PC-3 (cell line): Measurements from ENCODE around the gene TRPM2. TPM values are rescaled to one million over a fixed set of nuclear protein-coding genes. Genes with fewer than 3 reads are reported as not detected.

ENCODE experiments used
- ATAC-seq: fragments of 200-7000 bp; cut with Tn5 transposase; 2 replicates; pipeline ENCODE4 v1.9.1; 2020; ENCODE audit warnings: mild to moderate bottlenecking, moderate library complexity
- BruUV-seq: library from RNA; stranded (reverse); fragments of 400-500 nt; replicated peaks from 2 replicates; lab custom pipeline; 2021; lab: Mats Ljungman, UMichigan
- CTCF ChIA-PET: fragments of 300-600 bp; sonication (Branson Sonifier 250); formaldehyde crosslinking; loops from one replicate; lab custom pipeline; 2022; ENCODE audit warnings: antibody characterized with exemption; lab: Charles Lee
- POLR2A ChIA-PET: fragments of 300-600 bp; sonication (Branson Sonifier 250); formaldehyde crosslinking; loops from one replicate; lab custom pipeline; 2022; ENCODE audit warnings: antibody characterized with exemption; ENCODE audit not compliant: unreplicated experiment; lab: Charles Lee
- DNase-seq: peaks from one replicate; pipeline ENCODE4 v3.0.0-alpha.2; 2015
- H2AFZ ChIP-seq: fragments of 300-600 bp; sonication (generic); 2 replicates; pipeline ENCODE4 v1.6.0; 2016; ENCODE audit warnings: antibody characterized with exemption, low read length
- H3F3A ChIP-seq: fragments of 300-600 bp; sonication (generic); one replicate; pipeline ENCODE4 v1.6.0; 2017; ENCODE audit warnings: antibody characterized with exemption, low read length, control low read depth, mild to moderate bottlenecking; ENCODE audit not compliant: unreplicated experiment
- H3K27ac ChIP-seq: fragments of 300-600 bp; sonication (generic); 2 replicates; pipeline ENCODE4 v1.5.1; 2016; ENCODE audit warnings: mild to moderate bottlenecking, low read length
- H3K27me3 ChIP-seq: fragments of 300-600 bp; sonication (generic); 2 replicates; pipeline ENCODE4 v1.6.1; 2016; ENCODE audit warnings: low read length, mixed read lengths
- H3K36me3 ChIP-seq: fragments of 300-600 bp; sonication (generic); 2 replicates; pipeline ENCODE4 v1.6.1; 2016; ENCODE audit warnings: low read depth, mixed run types, low read length, mixed read lengths
- H3K4me1 ChIP-seq: fragments of 300-600 bp; sonication (generic); 2 replicates; pipeline ENCODE4 v1.5.1; 2016; ENCODE audit warnings: low read length; ENCODE audit not compliant: insufficient read depth
- H3K4me2 ChIP-seq: fragments of 300-600 bp; sonication (generic); 2 replicates; pipeline ENCODE4 v1.6.0; 2016; ENCODE audit warnings: low read length
- H3K4me3 ChIP-seq: fragments of 300-600 bp; sonication (generic); 2 replicates; pipeline ENCODE4 v1.5.1; 2016; ENCODE audit warnings: mild to moderate bottlenecking, low read length, mixed read lengths
- H3K79me2 ChIP-seq: fragments of 300-600 bp; sonication (generic); 2 replicates; pipeline ENCODE4 v1.6.1; 2017; ENCODE audit warnings: low read length, mixed read lengths
- H3K9ac ChIP-seq: fragments of 300-600 bp; sonication (generic); 2 replicates; pipeline ENCODE4 v1.6.0; 2016; ENCODE audit warnings: mild to moderate bottlenecking, low read length
- H3K9me2 ChIP-seq: fragments of 300-600 bp; sonication (generic); replicated peaks from 2 replicates; pipeline ENCODE4 v1.6.1; 2016; ENCODE audit warnings: mixed run types, low read length, mixed read lengths
- H3K9me3 ChIP-seq: fragments of 300-600 bp; sonication (generic); 2 replicates; pipeline ENCODE4 v1.6.1; 2016; ENCODE audit warnings: low read length, mixed read lengths
- H4K20me1 ChIP-seq: fragments of 300-600 bp; sonication (generic); 2 replicates; pipeline ENCODE4 v1.6.1; 2016; ENCODE audit warnings: low read length, mixed read lengths
- CTCF ChIP-seq: fragments of 300-600 bp; sonication (generic); conservative IDR thresholded peaks from 2 replicates; pipeline ENCODE4 v1.5.1; 2017; ENCODE audit warnings: antibody characterized with exemption, low read depth, mild to moderate bottlenecking, low read length
- EZH2 ChIP-seq: fragments of 300-600 bp; sonication (generic); IDR thresholded peaks from one replicate; pipeline ENCODE4 v1.6.1; 2017; ENCODE audit warnings: antibody characterized with exemption, mild to moderate bottlenecking, low read length; ENCODE audit not compliant: unreplicated experiment
- EZH2phosphoT487 ChIP-seq: fragments of 300-600 bp; sonication (generic); IDR thresholded peaks from 2 replicates; pipeline ENCODE4 v1.6.1; 2018; ENCODE audit warnings: mild to moderate bottlenecking, antibody characterized with exemption, low read length, borderline replicate concordance
- intact Hi-C: fragments of 100-400 bp; cut with micrococcal nuclease; formaldehyde crosslinking; loops from 2 replicates; pipeline ENCODE4 v1.9.0; 2023
- total RNA-seq: library from RNA; depleted of rRNA; stranded (reverse); fragments of >200 nt; gene quantifications from 2 replicates; pipeline ENCODE4 v1.2.3, GENCODE V29; 2014

The TRPM2 gene
- total RNA-seq, 1 experiment from 2014 or later = 50.0 TPM

- Histone ChIP-seq H3F3A (no peaks in the 10 kb centered on the region), H3K4me1 (no peaks in the 10 kb centered on the region), H3K27ac (no peak overlapping the region), H3K9me2 (no peaks in the 10 kb centered on the region), H3K4me2 (no peak overlapping the region), H3K36me3 (no peaks in the 10 kb centered on the region), H3K9ac (no peak overlapping the region), H3K79me2 (no peaks in the 10 kb centered on the region), H3K9me3 (no peaks in the 10 kb centered on the region), H3K4me3 (no peak overlapping the region), H4K20me1 (no peaks in the 10 kb centered on the region), H2AFZ (no peak overlapping the region), H3K27me3 (peaks cover 25% of the 10 kb centered on the region)
- DNase-seq = no peak
- TF ChIP-seq CTCF (no peak), EZH2 (no peak), EZH2phosphoT487 (no peak)
- no peak for ATAC-seq
- CTCF ChIA-PET = no interaction called here
- intact Hi-C loops = no loop called here
- BruUV-seq = no TSS peak
- POLR2A ChIA-PET = no interaction called here
Measured at GRCh38 chr21:44354775-44355771, 1.7 kb downstream of the TRPM2 start.

GRCh38 chr21:44356160-44356559 lies 2.7 kb downstream of the TRPM2 start:
- Histone ChIP-seq H2AFZ (no peak overlapping the region), H3K27me3 (peaks cover 21% of the 10 kb centered on the region), H3K79me2 (no peaks in the 10 kb centered on the region), H3K9me2 (no peaks in the 10 kb centered on the region), H3K9ac (no peak overlapping the region), H3K27ac (no peak overlapping the region), H3K9me3 (no peaks in the 10 kb centered on the region), H3K4me2 (no peak overlapping the region), H3K36me3 (no peaks in the 10 kb centered on the region), H3F3A (no peaks in the 10 kb centered on the region), H3K4me1 (no peaks in the 10 kb centered on the region), H3K4me3 (no peak overlapping the region), H4K20me1 (no peaks in the 10 kb centered on the region)
- DNase-seq = no peak
- intact Hi-C loops = no loop called here
- ATAC-seq = no peak
- ChIA-PET POLR2A (no interaction called here), CTCF (no interaction called here)
- TF ChIP-seq CTCF (no peak), EZH2 (no peak)
- BruUV-seq = no TSS peak

GRCh38 chr21:44356636-44357035 lies 3.2 kb downstream of the TRPM2 start:
- no peaks in the 10 kb centered on the region for H3F3A ChIP-seq
- no peaks in the 10 kb centered on the region for H3K36me3 ChIP-seq
- no peaks in the 10 kb centered on the region for H3K79me2 ChIP-seq
- no peak overlapping the region for H3K4me3 ChIP-seq
- H4K20me1 ChIP-seq = no peaks in the 10 kb centered on the region
- H3K4me1 ChIP-seq = no peaks in the 10 kb centered on the region
- H3K9me3 ChIP-seq = no peaks in the 10 kb centered on the region
- no peak for ATAC-seq
- H2AFZ ChIP-seq = no peak overlapping the region
- H3K9me2 ChIP-seq = no peaks in the 10 kb centered on the region
- no peak for DNase-seq
- no peak for TF ChIP-seq EZH2
- no peak for TF ChIP-seq EZH2phosphoT487
- no peak for TF ChIP-seq CTCF
- ChIA-PET POLR2A (no interaction called here), CTCF (no interaction called here)
- H3K27ac ChIP-seq = no peak overlapping the region
- intact Hi-C loops = no loop called here
- no peak overlapping the region for H3K4me2 ChIP-seq
- H3K27me3 ChIP-seq = peaks cover 16% of the 10 kb centered on the region
- no peak overlapping the region for H3K9ac ChIP-seq
- BruUV-seq = no TSS peak
